ENCODE results near the gene GXYLT2. TPM values are rescaled to one million over a fixed set of nuclear protein-coding genes. Genes with fewer than 3 reads are reported as not detected.

GXYLT2 gene
- total RNA-seq, 4 donors from 2014 or later = 16.2 to 23.6 (median 19.6) TPM

- Histone ChIP-seq H3K4me3 (replicated peaks in 1 of 3) (no peak overlapping the region), H3K9me3 (no peaks in the 10 kb centered on the region), H3K27ac (no peak overlapping the region), H3K27me3 (no peaks in the 10 kb centered on the region), H3K4me1 (peaks cover 7% of the 10 kb centered on the region in 2 donors), H3K36me3 (no peaks in the 10 kb centered on the region)
- TF ChIP-seq, protein P1, sequence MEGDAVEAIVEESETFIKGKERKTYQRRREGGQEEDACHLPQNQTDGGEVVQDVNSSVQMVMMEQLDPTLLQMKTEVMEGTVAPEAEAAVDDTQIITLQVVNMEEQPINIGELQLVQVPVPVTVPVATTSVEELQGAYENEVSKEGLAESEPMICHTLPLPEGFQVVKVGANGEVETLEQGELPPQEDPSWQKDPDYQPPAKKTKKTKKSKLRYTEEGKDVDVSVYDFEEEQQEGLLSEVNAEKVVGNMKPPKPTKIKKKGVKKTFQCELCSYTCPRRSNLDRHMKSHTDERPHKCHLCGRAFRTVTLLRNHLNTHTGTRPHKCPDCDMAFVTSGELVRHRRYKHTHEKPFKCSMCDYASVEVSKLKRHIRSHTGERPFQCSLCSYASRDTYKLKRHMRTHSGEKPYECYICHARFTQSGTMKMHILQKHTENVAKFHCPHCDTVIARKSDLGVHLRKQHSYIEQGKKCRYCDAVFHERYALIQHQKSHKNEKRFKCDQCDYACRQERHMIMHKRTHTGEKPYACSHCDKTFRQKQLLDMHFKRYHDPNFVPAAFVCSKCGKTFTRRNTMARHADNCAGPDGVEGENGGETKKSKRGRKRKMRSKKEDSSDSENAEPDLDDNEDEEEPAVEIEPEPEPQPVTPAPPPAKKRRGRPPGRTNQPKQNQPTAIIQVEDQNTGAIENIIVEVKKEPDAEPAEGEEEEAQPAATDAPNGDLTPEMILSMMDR (IDR thresholded peaks at IDR 0.05) = no peak
- TF ChIP-seq POLR2A (IDR thresholded peaks at IDR 0.05) = no peak
- 86 to 88% methylated on average over 4 of the region's 4 CpGs for WGBS, 2 donors
- intact Hi-C loops (cut with DNase I) = no loop called here
- DNase-seq = no peak
Measured at GRCh38 chr3:73018298-73018697, 130.5 kb downstream of the GXYLT2 start.

DNA sequence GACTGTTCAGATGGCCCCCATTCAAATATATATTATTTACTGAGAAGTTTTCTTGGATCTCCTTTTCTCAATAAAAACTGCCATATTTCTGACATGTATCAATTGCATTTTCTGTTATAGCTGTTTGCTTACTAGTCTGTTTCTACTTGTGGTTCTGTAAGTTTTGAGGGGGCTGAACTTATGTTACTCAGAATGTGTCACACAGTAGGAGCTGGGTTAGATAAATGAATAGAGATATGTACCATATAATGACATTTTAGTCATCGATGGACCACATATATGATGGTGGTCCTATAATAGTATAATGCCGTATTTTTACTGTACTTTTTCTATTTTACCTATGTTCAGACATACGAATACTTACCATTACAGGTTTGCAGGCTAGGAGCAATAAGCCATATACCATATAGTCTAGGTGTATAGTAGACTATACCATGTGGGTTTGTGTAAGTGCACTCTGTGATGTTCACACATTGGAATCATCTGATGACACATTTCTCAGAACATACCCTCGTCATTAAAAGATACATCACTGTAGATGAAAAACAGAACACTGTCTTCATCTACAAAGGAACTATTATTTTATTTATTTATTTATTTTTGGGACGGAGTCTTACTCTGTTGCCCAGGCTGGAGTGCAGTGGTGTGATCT is 131.1 kb downstream of the GXYLT2 start:
- Histone ChIP-seq H3K4me1 (peaks cover 4 to 7% of the 10 kb centered on the region in 2 donors), H3K4me3 (replicated peaks in 1 of 3) (no peak overlapping the region), H3K9me3 (no peaks in the 10 kb centered on the region), H3K27ac (no peak overlapping the region), H3K27me3 (no peaks in the 10 kb centered on the region), H3K36me3 (no peaks in the 10 kb centered on the region)
- intact Hi-C loops (cut with DNase I) = no loop called here
- TF ChIP-seq POLR2A (IDR thresholded peaks at IDR 0.05) = no peak
- TF ChIP-seq, protein P1 (IDR thresholded peaks at IDR 0.05) = no peak
- 87 to 96% methylated on average over 5 of the region's 5 CpGs for whole genome bisulfite sequencing, 2 donors
- no peak for DNase-seq

- Histone ChIP-seq H3K36me3 (no peaks in the 10 kb centered on the region), H3K4me3 (replicated peaks in 1 of 3) (no peak overlapping the region), H3K27ac (no peak overlapping the region), H3K9me3 (no peaks in the 10 kb centered on the region), H3K27me3 (no peaks in the 10 kb centered on the region), H3K4me1 (peaks cover 17 to 24% of the 10 kb centered on the region in 2 donors)
- TF ChIP-seq, protein P1 (IDR thresholded peaks at IDR 0.05) = no peak
- TF ChIP-seq POLR2A (IDR thresholded peaks at IDR 0.05) = no peak
- intact Hi-C loops (cut with DNase I) = no loop called here
- no peak for DNase-seq
- 84 to 97% methylated on average over 4 of the region's 4 CpGs for WGBS, 2 donors
Measured at GRCh38 chr3:73021301-73021835, 133.5 kb downstream of the GXYLT2 start.

- H3K4me3 ChIP-seq (replicated peaks in 1 of 3) = no peak overlapping the region
- H3K9me3 ChIP-seq = no peaks in the 10 kb centered on the region
- H3K27ac ChIP-seq = no peak overlapping the region
- H3K27me3 ChIP-seq = no peaks in the 10 kb centered on the region
- intact Hi-C loops (cut with DNase I) = no loop called here
- peaks cover 22 to 31% of the 10 kb centered on the region in 2 donors for H3K4me1 ChIP-seq
- TF ChIP-seq POLR2A (IDR thresholded peaks at IDR 0.05) = no peak
- TF ChIP-seq, protein P1 (IDR thresholded peaks at IDR 0.05) = no peak
- no peaks in the 10 kb centered on the region for H3K36me3 ChIP-seq
- no peak for DNase-seq
Measured at GRCh38 chr3:73024836-73025235, 137.0 kb downstream of the GXYLT2 start.

DNA sequence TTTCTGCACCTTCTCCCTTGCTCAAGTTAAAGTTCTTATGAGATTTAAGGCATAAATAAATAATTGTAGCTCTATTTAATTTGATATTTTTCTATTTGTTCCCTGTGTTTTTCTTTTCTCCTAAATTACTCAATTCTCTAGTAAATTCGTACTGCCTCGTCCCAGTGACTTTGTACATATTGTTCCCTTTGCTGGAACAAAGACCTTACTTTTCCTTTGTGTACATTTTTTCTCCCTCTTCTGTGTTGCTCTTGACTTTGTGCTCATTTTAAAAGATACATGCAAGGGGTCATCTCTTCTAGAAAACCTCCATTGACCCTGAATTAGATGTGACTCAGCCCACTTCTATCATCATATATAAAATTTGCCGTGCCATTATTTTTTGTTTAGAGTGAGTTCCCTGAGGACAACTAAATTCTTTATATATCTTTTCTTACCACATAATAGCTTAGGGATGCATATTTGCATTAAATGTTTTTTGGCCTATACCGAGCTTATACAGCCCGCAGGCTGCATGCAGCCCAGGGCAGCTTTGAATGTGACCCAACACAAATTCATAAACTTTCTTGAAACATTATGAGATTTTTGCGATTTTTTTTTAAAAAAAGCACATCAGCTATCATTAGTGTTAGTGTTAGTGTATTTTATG is 138.4 kb downstream of the GXYLT2 start:
- no peak for TF ChIP-seq POLR2A (IDR thresholded peaks at IDR 0.05)
- TF ChIP-seq, protein P1 (IDR thresholded peaks at IDR 0.05) = no peak
- 82 to 89% methylated on average over 6 of the region's 6 CpGs for WGBS, 2 donors
- no peaks in the 10 kb centered on the region for H3K36me3 ChIP-seq
- peaks cover 22 to 31% of the 10 kb centered on the region in 2 donors for H3K4me1 ChIP-seq
- intact Hi-C loops (cut with DNase I) = no loop called here
- no peak overlapping the region for H3K4me3 ChIP-seq (replicated peaks in 1 of 3)
- H3K9me3 ChIP-seq = no peaks in the 10 kb centered on the region
- no peak overlapping the region for H3K27ac ChIP-seq
- H3K27me3 ChIP-seq = no peaks in the 10 kb centered on the region
- DNase-seq = no peak

Measured in thyroid gland (tissue), 4 donors.